SK-N-DZ (cell line): ENCODE results near the gene ELK1. TPM values are rescaled to one million over a fixed set of nuclear protein-coding genes. Genes with fewer than 3 reads are reported as not detected.
A peak's percentile ranks its signal among the peaks of the same experiment; 100 is the strongest.
"Not testable (repeated sequence)": the region's sequence is repeated elsewhere in the genome, so short reads cannot be mapped to it uniquely, and the experiment has no call there.

Experiments
- DNase-seq: peaks from one replicate; pipeline ENCODE4 v3.0.0-alpha.2; 2015; ENCODE audit warnings: low spot score
- polyA plus RNA-seq, 2 experiments: library from polyadenylated mRNA; depleted of rRNA; stranded (reverse); fragments of >200 nt; gene quantifications; 2 replicates each; pipeline ENCODE4 v1.2.3, GENCODE V29; 2014

Gene ELK1, protein sequence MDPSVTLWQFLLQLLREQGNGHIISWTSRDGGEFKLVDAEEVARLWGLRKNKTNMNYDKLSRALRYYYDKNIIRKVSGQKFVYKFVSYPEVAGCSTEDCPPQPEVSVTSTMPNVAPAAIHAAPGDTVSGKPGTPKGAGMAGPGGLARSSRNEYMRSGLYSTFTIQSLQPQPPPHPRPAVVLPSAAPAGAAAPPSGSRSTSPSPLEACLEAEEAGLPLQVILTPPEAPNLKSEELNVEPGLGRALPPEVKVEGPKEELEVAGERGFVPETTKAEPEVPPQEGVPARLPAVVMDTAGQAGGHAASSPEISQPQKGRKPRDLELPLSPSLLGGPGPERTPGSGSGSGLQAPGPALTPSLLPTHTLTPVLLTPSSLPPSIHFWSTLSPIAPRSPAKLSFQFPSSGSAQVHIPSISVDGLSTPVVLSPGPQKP
- polyA plus RNA-seq (2014; cell fraction: cytosol; rRNA removed) = 28.0 and 36.6 TPM in 2 replicates
- 11.6 and 15.2 TPM in 2 replicates for polyA plus RNA-seq (2014; cell fraction: nucleus; rRNA removed)

DNA sequence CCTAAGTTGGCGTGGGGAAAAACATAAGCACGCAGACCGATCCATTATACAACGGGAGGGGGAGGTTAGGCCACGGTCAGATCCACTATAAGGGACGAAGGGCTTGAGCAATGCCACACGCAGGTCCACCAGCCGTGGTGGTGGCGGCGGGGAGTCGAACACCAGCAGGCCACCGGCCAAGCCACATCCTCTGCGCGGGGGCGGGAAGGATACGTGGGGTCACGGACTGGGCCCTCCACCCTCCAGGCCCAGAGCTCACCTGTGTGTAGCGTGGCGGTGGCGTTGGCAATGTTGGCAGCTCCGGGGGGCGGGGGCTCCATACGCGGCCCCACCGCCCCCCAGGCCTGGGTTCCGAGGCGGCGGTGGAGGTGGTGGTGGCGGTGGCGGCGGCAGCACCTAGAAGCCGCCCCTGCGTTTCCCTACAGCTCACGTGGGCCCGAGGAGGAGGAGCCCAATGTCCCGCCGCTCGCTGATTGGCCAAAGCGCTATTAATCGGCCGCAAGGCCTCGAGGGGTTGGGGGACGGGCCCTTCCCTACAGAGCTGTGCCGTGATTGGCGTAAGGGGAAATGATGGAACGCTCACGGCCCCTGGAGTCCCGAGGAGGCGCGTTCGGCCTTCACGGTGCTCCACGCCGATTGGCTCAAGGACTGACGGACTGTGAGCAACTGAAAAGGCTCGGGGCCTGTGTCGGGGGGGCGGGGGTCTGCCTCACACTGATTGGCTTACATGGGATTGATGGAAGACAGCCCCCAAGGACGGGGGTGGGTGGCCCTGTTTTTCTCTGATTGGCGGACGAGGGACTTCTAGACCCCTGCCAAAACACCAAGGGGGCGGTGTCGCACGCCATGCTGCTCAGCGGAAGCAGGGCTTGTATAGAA is at the start of gene ELK1:
ELK1 (minus strand) TSS at position 400 of the 879 bp plus-strand sequence. CDS start 9,122 bp downstream, outside the sequence.
- peak; percentile 98 for DNase-seq

DNA sequence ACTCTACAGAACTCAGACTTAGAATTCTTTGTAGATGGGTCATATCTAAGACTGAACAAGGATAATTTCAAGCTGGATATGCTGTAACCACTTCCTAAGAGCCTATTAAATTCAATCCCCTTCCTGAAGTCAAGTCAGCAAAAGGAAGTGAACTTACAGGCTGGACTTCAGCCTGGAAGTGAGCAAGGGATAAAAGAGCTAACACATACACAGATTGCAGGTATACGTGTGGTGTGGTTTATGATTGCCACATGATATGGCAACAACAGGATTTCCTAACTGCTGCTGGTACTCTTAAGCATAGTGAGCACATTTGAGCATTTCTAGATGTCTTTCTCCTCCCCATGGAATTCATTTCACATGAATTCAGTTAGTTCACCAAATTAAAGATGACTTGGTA is 46.8 kb upstream of the ELK1 start:
- no peak for DNase-seq

DNA sequence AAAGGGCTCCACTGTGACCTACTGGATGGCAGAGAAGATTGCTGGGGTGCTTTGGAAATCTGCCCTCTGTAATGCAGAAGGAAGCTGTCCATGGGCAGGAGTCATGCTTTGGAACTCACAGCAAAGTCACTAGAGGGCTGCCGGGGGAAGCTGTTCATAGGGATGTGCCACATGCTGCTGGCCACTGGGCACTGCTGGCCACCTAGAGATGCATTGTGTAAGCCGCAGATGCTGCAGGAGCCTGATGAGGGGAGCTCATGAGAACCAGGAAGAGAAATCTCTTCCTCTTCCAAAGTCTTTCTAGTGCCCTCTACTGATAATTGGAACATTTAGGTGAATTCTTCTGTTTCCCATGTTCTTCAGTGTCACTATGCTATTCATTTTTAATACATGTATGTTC is 39.8 kb upstream of the ELK1 start:
- DNase-seq = no peak

DNA sequence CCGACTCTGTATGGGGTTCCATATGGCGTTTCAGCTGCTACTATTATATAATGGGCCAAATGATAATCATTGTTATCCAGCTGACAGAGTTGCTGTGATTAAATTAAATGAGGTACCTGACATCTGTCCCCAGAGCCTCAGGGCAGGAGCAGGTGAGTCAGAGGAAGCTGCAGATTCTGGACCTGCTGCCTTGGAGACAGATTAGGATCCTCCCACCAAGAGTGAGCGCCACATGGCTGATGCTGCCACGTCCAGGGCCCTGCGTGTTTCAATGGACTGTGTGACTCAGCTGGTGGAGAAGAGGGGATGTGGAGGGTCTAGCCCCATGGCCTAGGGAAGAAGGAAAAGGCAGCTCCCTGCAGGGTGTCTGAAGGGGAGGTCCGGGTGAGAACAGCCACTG is 36.9 kb upstream of the ELK1 start:
- no peak for DNase-seq

DNA sequence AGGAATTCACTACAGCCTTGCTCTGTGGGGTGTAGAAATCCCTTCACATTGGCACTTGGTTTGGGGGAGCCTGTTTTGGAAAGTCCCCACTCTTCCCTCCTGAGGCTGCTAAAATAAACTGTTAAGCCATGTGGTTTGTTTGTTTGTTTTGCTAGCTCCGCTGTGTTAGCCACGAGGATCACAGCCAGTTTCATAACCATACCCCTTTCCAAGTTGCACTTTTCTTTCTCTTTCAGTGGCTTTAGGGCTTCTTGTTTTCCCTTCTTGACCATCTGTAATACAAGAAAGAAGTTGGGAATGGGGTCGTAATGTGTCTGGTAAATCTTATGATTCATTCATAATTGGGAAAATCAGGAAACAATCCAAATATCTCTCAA is 33.5 kb upstream of the ELK1 start:
- no peak for DNase-seq

DNA sequence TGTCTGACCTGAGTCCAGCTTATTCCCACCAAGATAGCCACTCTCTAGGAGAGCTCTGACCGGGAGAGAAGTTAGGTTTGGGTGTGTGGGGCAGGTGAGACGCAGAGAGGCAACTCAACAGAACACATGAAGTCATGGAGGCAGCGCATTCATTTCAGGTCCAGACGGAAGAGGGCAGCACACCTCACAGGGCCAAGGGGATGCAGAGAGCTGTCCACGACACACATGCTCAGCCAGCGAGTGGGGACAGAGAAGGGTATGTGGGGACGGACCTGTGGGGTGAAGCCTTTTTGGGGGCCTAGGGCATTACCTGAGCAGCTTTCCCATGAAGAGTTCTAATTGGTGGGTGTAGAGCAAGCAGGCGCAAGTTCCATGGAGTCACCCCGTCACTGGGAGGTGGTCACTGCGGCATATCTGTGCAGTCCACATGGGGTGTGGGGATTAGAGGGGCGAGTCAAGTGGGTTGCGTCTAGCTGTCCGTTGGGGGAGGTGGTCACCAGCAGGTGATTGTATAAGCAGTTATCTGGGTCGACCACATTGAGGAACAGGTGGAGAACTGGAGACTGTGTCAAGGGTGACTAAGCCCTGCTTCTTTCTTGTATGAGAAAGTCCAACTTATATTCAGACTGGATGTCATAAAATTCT is 32.9 kb upstream of the ELK1 start:
- DNase-seq = no peak

DNA sequence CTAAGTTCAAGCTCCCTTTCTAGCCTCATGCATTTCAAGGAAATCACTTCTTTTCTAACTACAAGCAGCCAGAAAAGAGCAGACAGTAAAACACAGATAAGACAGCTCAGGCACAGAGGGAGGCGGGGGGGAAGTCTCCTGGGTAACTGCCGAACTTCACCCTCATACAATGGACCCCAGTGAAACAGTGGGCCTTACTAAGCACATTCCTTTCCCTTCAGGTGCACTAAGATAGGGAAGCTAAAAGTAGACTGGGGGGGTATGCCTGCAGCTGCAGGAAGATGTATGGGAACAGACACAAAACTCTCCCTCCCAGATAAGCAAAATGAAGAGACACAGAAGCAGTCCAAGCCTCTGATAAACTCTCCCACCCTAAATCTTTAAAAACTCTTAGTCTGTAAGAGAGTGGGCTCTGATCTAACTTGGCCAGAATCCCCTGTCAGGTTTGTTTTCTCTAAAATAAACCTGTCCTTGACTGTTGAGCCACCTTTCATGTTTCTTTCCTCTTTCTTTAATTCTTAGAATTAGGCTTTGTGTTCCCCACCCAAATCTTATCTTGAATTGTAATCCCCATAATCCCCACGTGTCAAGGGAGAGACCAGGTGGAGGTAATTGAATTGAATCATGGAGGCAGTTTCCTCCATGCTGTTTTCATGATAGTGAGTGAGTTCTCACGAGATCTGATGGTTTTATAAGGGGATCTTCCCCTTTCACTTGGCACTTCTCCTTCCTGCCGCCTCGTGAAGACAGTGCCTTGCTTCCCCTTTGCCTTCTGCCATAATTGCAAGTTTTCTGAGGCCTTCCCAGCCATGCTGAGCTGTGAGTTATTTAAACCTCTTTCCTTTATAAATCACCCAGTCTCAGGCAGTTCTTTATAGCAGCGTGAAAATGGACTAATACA is 25.8 kb upstream of the ELK1 start:
- DNase-seq = not testable (repeated sequence)

DNA sequence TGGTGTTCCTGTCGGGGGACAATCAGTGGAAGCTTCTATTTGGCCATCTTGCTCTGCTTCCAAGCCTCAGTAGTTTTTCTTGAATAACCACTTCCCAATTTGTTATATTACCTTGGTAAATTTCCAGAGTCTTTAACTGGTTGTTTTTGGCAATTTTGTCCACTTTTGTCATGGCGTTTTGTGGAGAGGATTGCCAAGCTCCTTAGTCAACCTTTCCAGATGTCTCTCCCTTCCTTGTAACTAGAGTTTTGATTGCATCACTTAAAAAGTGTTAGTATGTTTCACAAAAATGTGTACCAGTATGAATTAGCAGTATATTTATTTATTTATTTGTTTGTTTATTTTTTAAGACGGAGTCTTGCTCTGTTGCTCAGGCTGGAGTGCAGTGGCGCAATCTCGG is 24.4 kb upstream of the ELK1 start:
- no peak for DNase-seq

DNA sequence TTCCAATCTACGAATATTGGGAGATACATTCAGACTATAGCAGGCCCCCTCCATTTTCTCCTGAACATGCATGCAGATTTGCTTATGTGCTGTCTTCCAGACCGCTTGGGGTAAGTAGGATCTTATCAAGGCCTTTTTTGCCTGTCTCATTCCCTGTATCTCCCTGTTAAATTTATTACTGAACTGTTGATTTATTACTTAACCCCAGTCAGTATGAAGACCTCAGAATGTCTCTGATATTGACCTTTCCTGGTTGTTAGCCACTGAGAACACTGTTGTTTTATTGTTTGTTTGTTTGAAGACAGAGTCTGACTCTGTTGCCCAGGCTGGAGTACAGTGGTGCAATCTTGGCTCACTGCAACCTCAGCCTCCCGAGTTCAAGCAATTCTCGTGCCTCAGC is 15.4 kb upstream of the ELK1 start:
- not testable (repeated sequence) for DNase-seq

DNA sequence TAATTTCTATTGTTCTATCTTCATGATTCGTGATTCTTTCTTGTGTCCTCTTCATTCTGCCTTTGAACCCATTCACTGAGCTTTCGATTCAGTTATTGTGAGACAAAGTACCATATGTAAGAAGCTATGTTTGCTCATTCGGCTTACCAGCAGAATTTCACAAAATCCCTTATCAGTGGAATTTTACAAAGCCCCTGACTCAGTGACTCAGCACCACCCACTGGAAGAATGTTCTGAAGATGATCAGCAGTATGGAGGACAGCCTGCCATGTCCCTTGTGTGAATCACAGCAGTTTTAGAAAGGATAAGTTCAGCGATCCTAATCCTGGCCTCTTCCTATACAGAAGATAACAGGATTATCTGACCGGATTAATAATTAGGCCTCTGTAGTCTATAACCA is 14.4 kb upstream of the ELK1 start:
- DNase-seq = no peak

DNA sequence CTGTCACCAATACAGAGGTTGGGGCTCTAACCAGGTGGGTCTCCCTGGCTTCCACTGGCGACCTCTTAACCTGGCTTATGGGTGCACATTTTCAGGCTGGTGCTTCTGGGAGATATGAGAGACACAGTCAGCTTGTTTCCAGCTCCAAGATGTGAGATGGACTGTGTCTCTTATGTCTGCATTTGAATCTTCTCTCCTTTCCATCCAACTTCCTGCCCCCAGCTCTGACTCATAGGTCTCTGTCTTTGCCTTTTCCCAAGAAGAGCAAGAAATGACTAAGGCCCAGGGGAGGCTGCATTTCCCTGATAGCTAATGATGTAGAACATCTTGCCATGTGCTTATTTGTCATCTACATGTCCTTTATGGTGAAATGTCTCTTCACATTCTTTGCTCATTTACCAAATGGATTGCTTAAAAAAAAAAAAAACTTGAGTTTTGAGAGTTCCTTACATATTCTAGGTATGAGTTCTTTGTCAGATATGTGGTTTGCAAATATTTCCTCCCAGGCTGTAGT is 11.8 kb upstream of the ELK1 start:
- no peak for DNase-seq

DNA sequence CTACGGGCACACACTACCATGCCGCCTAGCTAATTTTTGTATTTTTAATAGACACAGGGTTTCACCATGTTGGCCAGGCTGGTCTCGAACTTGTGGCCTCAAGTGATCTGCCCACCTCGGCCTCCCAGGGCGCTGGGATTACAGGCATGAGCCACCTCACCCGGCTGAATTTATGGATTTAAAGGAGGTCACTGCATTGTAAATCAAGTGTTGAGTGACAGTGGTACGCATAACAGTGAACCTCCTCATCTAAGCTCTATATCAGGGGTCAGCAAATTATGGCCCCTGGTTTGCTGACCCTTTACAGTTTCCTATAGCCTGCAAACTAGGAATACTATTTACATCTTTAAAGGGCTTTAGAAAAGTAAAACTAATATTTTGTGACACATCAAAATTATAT is 11.2 kb upstream of the ELK1 start:
- DNase-seq = no peak

DNA sequence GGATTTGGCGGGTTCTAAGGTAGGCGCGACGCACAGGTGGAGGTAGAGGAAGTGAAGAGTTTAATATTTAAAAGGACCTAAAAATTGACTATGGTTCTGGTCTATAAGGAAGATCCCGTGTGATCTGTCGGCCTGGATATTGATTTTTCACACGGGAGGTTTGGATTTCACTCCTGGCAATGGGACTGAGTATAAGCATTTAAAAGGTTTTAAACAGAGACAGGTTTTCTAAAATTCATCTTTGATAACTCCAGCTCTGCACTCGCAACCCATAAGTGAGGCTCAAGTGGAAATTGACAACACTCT is 9.0 kb upstream of the ELK1 start:
- DNase-seq = no peak

DNA sequence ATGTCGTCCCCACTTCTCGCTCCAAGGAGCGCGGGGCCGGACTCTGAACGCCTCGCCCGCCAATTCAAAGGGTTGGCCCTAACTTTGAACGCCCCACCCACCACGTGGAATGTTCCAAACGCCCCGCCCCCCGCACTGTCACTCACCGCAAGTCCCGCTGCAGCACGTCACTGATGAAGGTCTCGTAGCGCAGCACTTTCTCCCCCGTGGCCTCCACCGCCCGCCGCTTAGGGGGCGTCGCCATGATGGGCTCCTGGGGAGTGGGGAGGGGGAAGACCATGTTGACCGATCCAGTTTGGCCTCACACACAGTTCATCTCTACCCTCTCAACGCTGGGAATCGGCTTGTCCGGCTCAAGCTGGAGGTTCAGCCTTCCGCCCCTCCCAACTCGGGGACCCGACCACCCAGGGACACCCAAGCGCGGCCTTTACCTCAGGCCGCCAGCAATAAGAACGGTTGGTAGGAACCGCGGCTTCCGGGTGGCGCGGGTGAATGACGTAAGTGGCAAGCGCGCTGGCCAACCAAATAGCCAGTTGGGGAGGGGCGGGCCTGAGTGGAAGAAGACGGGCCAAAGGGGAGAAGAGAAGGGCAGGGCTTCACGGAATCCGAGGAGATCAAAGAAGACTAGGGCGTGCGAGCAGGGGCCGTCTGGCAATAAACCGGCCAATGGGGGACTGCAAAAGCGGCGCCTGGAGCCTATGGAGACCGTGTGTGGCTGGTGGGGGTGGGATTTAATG is 8.5 kb upstream of the ELK1 start, which contains the start of gene UXT:
UXT (minus strand) TSS at position 497 of the 737 bp plus-strand sequence; CDS start at position 244, 253 bp downstream.
- peak; percentile 94 for DNase-seq

DNA sequence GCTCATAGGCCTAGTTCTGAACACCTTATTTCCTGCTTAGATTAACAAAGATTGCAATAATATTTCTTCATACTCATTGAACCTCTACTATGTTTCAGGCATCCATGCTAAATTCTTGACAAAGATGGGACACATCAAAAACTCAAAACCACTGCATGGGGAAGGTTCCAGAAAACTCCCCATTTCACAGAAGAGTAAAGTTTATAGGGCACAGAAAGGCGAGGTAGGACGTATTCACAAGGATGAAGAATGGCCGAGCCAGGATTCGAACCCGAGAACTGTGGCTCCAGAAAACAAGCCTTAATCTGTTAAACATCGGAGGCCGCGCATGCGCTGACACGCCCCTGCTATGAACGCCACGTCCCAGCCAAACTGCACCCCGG is 7.9 kb upstream of the ELK1 start:
- DNase-seq = no peak

DNA sequence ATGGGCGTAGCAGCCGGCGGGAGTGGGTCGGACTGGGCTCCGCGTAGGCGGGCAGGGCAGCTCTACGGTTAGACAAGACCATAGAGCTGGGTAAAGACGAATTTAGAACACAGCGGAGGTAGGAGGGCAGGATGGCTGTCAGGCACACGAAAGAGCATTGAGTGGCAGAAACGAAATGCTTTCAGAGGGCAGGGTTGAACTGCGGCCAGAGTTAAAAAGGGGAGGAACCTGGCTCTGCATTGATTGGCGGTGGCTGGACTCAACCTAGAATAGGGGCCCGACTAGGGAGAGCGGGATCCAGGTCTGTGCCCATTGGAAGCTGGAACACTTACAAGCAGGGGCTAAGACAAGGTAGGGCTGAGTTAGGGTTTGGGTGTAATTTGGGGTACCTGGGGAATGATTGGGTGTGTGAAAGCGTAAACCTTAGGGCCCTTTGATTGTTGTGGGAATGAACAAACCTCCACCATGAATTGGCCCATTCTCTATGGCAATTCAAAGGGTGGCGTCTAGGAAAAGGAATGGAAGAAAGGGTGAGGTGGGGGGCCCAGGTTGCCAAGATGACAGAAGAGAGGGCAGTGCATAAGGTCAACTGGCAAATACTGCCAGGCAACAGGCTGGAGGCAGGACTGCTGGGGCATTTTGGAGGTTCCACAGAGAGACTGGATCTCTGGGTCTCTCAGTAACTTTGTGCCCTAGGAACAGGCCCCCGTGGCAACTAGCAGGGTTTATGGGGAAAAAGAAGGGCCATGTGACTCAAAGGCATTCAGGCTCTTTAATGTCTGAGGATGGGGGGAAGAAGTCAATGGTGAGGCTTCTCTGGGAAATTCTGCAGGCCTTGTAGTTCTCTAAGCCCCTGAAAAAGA is 911 bp upstream of the ELK1 start:
- DNase-seq = no peak

DNA sequence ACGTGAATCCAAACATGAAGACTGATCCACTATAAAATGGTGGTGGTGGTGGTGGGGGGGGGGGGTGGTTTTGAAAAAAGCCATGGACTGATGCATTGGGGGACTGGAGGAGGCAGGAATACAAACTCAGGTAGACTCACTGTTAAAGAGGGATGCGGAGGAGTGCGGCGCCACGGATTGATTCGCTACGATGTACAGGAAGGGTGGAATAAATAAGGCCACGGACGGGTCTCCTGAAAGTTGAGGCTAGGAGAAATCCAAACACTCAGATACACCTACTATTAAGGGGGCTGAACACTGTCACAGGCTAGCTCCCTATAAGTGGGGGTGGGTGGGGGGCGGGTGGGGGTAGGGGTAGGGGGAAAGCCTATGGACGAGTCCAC is 591 bp downstream of the ELK1 start:
- DNase-seq = no peak

DNA sequence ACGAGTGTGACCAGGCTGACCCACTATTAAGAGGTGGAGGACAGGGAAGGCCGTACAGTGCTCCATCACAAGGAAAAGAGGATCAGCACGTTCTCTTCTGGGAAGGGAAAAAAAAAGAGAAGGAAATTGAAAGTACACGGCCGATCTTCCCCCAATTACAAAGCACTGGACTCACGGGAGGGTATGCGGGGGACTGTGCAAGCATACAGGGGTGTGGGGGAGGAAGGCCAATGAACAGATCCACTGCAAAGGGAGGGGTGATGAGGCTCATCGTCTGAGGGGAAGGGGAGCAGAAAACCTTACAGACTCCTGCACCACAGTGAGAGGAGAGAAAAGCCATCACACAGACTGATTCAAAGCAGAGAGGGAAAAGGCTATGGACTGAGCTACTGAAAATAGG is 1.1 kb downstream of the ELK1 start:
- no peak for DNase-seq

DNA sequence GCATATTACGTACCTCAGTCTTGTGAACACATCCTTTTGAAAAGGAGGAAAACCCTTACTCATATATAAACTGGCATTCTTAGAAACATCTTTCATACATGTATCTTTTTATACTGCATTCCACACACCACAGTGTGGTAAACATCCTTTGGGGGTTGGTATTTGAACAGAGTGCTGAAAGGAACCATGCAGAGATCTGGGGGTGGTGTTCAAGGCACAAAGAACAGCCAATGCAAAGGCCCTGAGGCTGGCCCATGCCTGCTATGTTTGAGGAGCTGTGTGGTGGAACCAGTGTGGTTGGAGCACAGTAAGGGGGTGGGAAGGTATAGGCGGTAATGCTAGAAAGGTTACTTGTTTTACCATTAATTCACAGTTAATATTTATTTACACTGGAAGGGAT is 2.0 kb downstream of the ELK1 start:
- DNase-seq = no peak
